Measurements from ENCODE around the gene TRMU.

- TF ChIP-seq CTCF (conservative IDR thresholded peaks at IDR 0.05; ENCODE audit: low read depth in 2 of 2) = no peak
- no peak for TF ChIP-seq NANOG (IDR thresholded peaks at IDR 0.05; ENCODE audit: borderline replicate concordance)
- TF ChIP-seq EZH2 (IDR thresholded peaks at IDR 0.05; ENCODE audit: low read depth, unreplicated experiment) = no peak
- no peak for TF ChIP-seq POLR2AphosphoS5 (IDR thresholded peaks at IDR 0.05; ENCODE audit: low read depth)
- TF ChIP-seq JUNB (IDR thresholded peaks at IDR 0.05; ENCODE audit: unreplicated experiment) = no peak
- no peak for TF ChIP-seq EZH2phosphoT487 (IDR thresholded peaks at IDR 0.05; ENCODE audit: unreplicated experiment)
- TF ChIP-seq REST (IDR thresholded peaks at IDR 0.05; ENCODE audit: unreplicated experiment) = no peak
- no peak for TF ChIP-seq ZNF462 (CRISPR knock-in tag; IDR thresholded peaks at IDR 0.05)
- no peak for TF ChIP-seq CREB1 (CRISPR knock-in tag; IDR thresholded peaks at IDR 0.05; ENCODE audit: low read depth)
- TF ChIP-seq ETS1 (IDR thresholded peaks at IDR 0.05) = no peak
Observed at GRCh38 chr22:46393873-46394272, 58.4 kb downstream of the TRMU start.

Measured in GM23338 (cell line).